Esophagus squamous epithelium (tissue), 5 donors: ENCODE measurements around the gene ATP6V1A. TPM values are rescaled to one million over a fixed set of nuclear protein-coding genes. Genes with fewer than 3 reads are reported as not detected.
A peak's percentile ranks its signal among the peaks of the same experiment; 100 is the strongest.

Experiments used
- DNase-seq: peaks from one replicate; lab custom pipeline; 2025; lab: John Stamatoyannopoulos, UW
- H3K27ac ChIP-seq, 4 donors: fragments of 200-600 bp; sonication (generic); one replicate each; pipeline ENCODE4 v1.5.1; 2016 to 2019; ENCODE audit warnings: mild to moderate bottlenecking in 1 of 4
- H3K27me3 ChIP-seq, 4 donors: fragments of 200-600 bp; sonication (generic); 1 replicate in 3 of 4; 2 replicates in 1 of 4; pipeline versions ENCODE4 v1.5.1 to v1.6.0; 2017 to 2021; ENCODE audit warnings: antibody characterized with exemption in 1 of 4
- H3K36me3 ChIP-seq, 3 donors: fragments of 200-600 bp; sonication (generic); one replicate each; pipeline ENCODE4 v1.5.1; 2016 to 2019
- H3K4me1 ChIP-seq, 3 donors: fragments of 200-600 bp; sonication (generic); one replicate each; pipeline ENCODE4 v1.5.1; 2017 to 2019
- H3K4me3 ChIP-seq, 4 donors: fragments of 200-600 bp; sonication (generic); 1 replicate in 3 of 4; 2 replicates in 1 of 4; pipeline ENCODE4 v1.5.1; 2016 to 2019; ENCODE audit warnings: mild to moderate bottlenecking in 2 of 4, moderate library complexity in 1 of 4
- H3K9me3 ChIP-seq, 3 donors: fragments of 200-600 bp; sonication (generic); one replicate each; pipeline ENCODE4 v1.5.1; 2016 to 2019
- CTCF ChIP-seq, 6 experiments: fragments of 450-650 bp in 4 of 6; fragments of 200-600 bp in 2 of 6; sonication (generic) in 2 of 6; IDR thresholded peaks; one replicate each; pipeline ENCODE4 v1.5.1; 2016 to 2019; ENCODE audit warnings: antibody characterized with exemption in 6 of 6, mild to moderate bottlenecking in 4 of 6, moderate library complexity in 4 of 6
- POLR2A ChIP-seq, 4 donors: fragments of 450-650 bp; IDR thresholded peaks; one replicate each; pipeline ENCODE4 v1.6.1; 2017; ENCODE audit warnings: antibody characterized with exemption in 4 of 4, mild to moderate bottlenecking in 4 of 4, moderate library complexity in 3 of 4
- WGBS, 2 donors: methylation state at CpG; one replicate each; pipeline ENCODE4 v1.1.5; 2018; 5-methylcytosine and 5-hydroxymethylcytosine counted together
- intact Hi-C: fragments of 100-400 bp; cut with DNase I; formaldehyde crosslinking; loops from one replicate; pipeline ENCODE4 v1.15.0; 2022
- total RNA-seq, 4 donors: library from RNA; depleted of rRNA; stranded (reverse); fragments of >200 nt; gene quantifications; one replicate each; pipeline ENCODE4 v1.1.0, GENCODE V29; 2016
- donor health status: DM: yes; HTN: yes; CAD: no.

ATP6V1A gene
- total RNA-seq, 4 donors from 2014 or later: 39.9 to 74.3 (median 60.6) TPM

- DNase-seq: peak; percentile 30
- no peaks in the 10 kb centered on the region for H3K27me3 ChIP-seq
- peak overlapping the region; percentile 97 to 99 (median 99) for H3K27ac ChIP-seq
- peak overlapping the region; percentile 76 to 92 (median 85) for H3K4me3 ChIP-seq
- peak in 3 of 4 donors; percentile 53 to 63 (median 58) for TF ChIP-seq POLR2A (IDR thresholded peaks at IDR 0.05)
- TF ChIP-seq CTCF (IDR thresholded peaks at IDR 0.05): peak; percentile 52 to 81 (median 67)
- intact Hi-C loops: no loop called here
- H3K9me3 ChIP-seq: no peaks in the 10 kb centered on the region
- WGBS, 2 donors: 1% methylated on average over 29 to 33 of the region's 35 CpGs
- peaks cover 24 to 78% (median 34%) of the 10 kb centered on the region in 3 donors for H3K4me1 ChIP-seq
- no peaks in the 10 kb centered on the region for H3K36me3 ChIP-seq
Measured at GRCh38 chr3:113744941-113745755, 1.7 kb upstream of the ATP6V1A start.

GRCh38 chr3:113745756-113746547 is 883 bp upstream of the ATP6V1A start, which contains the start of gene NAA50:
TSS of gene NAA50 (minus strand) at chr3:113746249. CDS start at chr3:113745949, 300 bp downstream.
- Histone ChIP-seq H3K36me3 (no peaks in the 10 kb centered on the region), H3K4me3 (peak within 1 kb of the TSS; percentile 76 to 92 (median 85)), H3K27me3 (no peaks in the 10 kb centered on the region), H3K4me1 (peaks cover 24 to 72% (median 34%) of the 10 kb centered on the region in 3 donors), H3K9me3 (no peaks in the 10 kb centered on the region), H3K27ac (peak within 1 kb of the TSS; percentile 97 to 99 (median 99))
- 0 to 1% methylated on average over 36 to 55 of the region's 72 CpGs for WGBS, 2 donors
- intact Hi-C loops: no loop called here
- DNase-seq: peak; percentile 66
- peak in 3 of 6 experiments; percentile 2 to 18 (median 3) for TF ChIP-seq CTCF (IDR thresholded peaks at IDR 0.05)
- TF ChIP-seq POLR2A (IDR thresholded peaks at IDR 0.05): peak in 3 of 4 donors; percentile 62 to 92 (median 85)

DNA sequence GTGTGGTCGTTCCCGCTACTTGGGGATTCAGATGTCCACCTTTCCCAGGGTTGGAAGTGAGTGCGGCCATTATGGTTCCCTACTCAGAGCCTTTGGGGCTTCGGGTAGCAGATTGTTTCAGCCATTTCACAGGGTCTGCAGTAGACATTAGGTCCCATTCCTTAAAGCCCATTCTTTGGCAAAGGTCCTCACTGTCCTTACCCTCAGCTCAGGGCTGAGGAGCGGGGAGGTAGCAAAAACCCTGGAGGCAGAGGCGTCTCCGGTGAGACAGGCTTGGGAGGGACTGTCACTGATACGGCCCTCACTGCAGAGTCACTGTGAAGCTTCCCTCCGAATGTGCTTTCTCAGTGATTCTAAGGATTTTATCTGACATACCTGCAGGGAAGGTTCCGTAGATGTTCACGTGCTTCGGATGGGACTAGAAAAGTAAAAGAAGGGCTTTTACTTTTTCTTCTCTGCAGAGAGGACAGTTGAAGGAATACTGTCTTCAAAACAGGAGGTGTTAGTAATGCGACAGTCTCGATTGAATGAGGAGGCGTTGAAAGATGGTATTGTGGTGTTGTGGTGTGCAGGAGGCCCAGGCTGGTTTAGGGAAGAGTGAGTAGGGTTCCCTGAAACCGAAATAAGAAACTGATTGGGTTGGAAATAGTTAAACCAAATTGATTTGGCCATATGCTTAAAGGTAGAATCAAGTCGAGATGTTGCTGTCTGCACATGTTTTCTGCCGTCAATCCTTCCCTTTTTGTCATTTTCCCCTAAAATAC is 630 bp downstream of the ATP6V1A start:
- Histone ChIP-seq H3K36me3 (no peaks in the 10 kb centered on the region), H3K4me1 (peaks cover 24 to 57% (median 29%) of the 10 kb centered on the region in 3 donors), H3K9me3 (no peaks in the 10 kb centered on the region), H3K27ac (peak overlapping the region; percentile 97 to 99 (median 99)), H3K4me3 (peak overlapping the region; percentile 76 to 92 (median 85)), H3K27me3 (no peaks in the 10 kb centered on the region)
- TF ChIP-seq CTCF (IDR thresholded peaks at IDR 0.05) (no peak), POLR2A (IDR thresholded peaks at IDR 0.05) (no peak)
- intact Hi-C loops: no loop called here
- DNase-seq: no peak
- WGBS, 2 donors: 0 to 2% methylated on average over 16 to 17 of the region's 18 CpGs

DNA sequence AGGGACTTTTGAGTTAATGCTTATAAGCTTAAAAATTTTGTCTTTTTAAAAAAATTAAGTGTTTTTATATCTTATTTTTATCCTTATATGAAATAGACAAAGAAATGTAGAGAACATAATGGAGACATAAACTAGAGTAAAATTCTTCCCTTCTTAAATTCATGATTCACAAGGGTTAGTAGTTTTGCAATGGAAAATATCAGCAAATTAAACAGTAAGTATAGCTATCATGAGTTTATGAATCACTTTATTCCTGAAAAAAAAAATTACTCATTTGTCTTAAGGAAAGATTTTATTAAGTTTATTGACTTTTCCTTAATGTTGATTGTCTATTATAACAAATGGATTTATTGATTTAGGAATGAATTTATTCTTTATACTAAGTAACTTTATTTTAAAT is 4.3 kb downstream of the ATP6V1A start:
- H3K4me3 ChIP-seq: no peak overlapping the region
- H3K27me3 ChIP-seq: no peaks in the 10 kb centered on the region
- H3K27ac ChIP-seq: no peak overlapping the region
- intact Hi-C loops: no loop called here
- no peak for DNase-seq
- no peaks in the 10 kb centered on the region for H3K9me3 ChIP-seq
- H3K36me3 ChIP-seq: no peaks in the 10 kb centered on the region
- peaks cover 15 to 56% (median 25%) of the 10 kb centered on the region in 3 donors for H3K4me1 ChIP-seq
- TF ChIP-seq CTCF (IDR thresholded peaks at IDR 0.05): no peak
- no peak for TF ChIP-seq POLR2A (IDR thresholded peaks at IDR 0.05)
